Ishikawa (cell line): Measurements from ENCODE around the gene RIOX2.

ENCODE experiments used
- CEBPB ChIP-seq: IDR thresholded peaks from 2 replicates; pipeline ENCODE4 v1.6.1; 2012
- CREB1 ChIP-seq: IDR thresholded peaks from 2 replicates; pipeline ENCODE4 v1.6.1; 2012; ENCODE audit warnings: low read depth
- EGR1 ChIP-seq: IDR thresholded peaks from 2 replicates; pipeline ENCODE4 v1.6.1; 2012
- EP300 ChIP-seq: IDR thresholded peaks from 2 replicates; pipeline ENCODE4 v1.6.1; 2012; ENCODE audit warnings: borderline replicate concordance
- FOXM1 ChIP-seq: IDR thresholded peaks from 2 replicates; pipeline ENCODE4 v1.6.1; 2012; ENCODE audit warnings: low read depth, borderline replicate concordance
- NFIC ChIP-seq: IDR thresholded peaks from 2 replicates; pipeline ENCODE4 v1.6.1; 2012
- RAD21 ChIP-seq: IDR thresholded peaks from 2 replicates; pipeline ENCODE4 v1.6.1; 2012; ENCODE audit warnings: low read depth
- TAF1 ChIP-seq: IDR thresholded peaks from 2 replicates; pipeline ENCODE4 v1.6.1; 2012; ENCODE audit warnings: low read depth, mild to moderate bottlenecking
- TCF12 ChIP-seq: IDR thresholded peaks from 2 replicates; pipeline ENCODE4 v1.6.1; 2012; ENCODE audit warnings: low read depth
- TEAD4 ChIP-seq: IDR thresholded peaks from 2 replicates; pipeline ENCODE4 v1.6.1; 2012
- USF1 ChIP-seq: IDR thresholded peaks from 2 replicates; pipeline ENCODE4 v1.6.1; 2012
- YY1 ChIP-seq: IDR thresholded peaks from 2 replicates; pipeline ENCODE4 v1.6.1; 2012; ENCODE audit warnings: low read depth
- ZBTB7A ChIP-seq: IDR thresholded peaks from 2 replicates; pipeline ENCODE4 v1.6.1; 2012; ENCODE audit warnings: low read depth
- TF ChIP-seq, protein P1 (sequence below): IDR thresholded peaks from 2 replicates; pipeline ENCODE4 v1.6.1; 2012
- TF ChIP-seq, protein P2 (sequence below): IDR thresholded peaks from 2 replicates; pipeline ENCODE4 v1.6.1; 2012; ENCODE audit warnings: low read depth, mild to moderate bottlenecking

Gene RIOX2

GRCh38 chr3:97994328-97994945 is 22.2 kb upstream of the RIOX2 start:
- TF ChIP-seq CREB1 (no peak), TEAD4 (no peak), FOXM1 (no peak), NFIC (no peak), USF1 (no peak), TCF12 (no peak), RAD21 (no peak), TAF1 (no peak)

GRCh38 chr3:97993526-97993925 is 21.3 kb upstream of the RIOX2 start:
- TF ChIP-seq RAD21 (no peak), ZBTB7A (no peak), TCF12 (no peak), CREB1 (no peak), FOXM1 (no peak), CEBPB (no peak)
- TF ChIP-seq, protein P1, sequence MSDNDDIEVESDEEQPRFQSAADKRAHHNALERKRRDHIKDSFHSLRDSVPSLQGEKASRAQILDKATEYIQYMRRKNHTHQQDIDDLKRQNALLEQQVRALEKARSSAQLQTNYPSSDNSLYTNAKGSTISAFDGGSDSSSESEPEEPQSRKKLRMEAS: no peak

GRCh38 chr3:97992547-97993173 is 20.4 kb upstream of the RIOX2 start:
- TF ChIP-seq, protein P2, sequence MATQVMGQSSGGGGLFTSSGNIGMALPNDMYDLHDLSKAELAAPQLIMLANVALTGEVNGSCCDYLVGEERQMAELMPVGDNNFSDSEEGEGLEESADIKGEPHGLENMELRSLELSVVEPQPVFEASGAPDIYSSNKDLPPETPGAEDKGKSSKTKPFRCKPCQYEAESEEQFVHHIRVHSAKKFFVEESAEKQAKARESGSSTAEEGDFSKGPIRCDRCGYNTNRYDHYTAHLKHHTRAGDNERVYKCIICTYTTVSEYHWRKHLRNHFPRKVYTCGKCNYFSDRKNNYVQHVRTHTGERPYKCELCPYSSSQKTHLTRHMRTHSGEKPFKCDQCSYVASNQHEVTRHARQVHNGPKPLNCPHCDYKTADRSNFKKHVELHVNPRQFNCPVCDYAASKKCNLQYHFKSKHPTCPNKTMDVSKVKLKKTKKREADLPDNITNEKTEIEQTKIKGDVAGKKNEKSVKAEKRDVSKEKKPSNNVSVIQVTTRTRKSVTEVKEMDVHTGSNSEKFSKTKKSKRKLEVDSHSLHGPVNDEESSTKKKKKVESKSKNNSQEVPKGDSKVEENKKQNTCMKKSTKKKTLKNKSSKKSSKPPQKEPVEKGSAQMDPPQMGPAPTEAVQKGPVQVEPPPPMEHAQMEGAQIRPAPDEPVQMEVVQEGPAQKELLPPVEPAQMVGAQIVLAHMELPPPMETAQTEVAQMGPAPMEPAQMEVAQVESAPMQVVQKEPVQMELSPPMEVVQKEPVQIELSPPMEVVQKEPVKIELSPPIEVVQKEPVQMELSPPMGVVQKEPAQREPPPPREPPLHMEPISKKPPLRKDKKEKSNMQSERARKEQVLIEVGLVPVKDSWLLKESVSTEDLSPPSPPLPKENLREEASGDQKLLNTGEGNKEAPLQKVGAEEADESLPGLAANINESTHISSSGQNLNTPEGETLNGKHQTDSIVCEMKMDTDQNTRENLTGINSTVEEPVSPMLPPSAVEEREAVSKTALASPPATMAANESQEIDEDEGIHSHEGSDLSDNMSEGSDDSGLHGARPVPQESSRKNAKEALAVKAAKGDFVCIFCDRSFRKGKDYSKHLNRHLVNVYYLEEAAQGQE: no peak
- TF ChIP-seq ZBTB7A (no peak), TAF1 (no peak), EP300 (no peak), RAD21 (no peak), YY1 (no peak), NFIC (no peak), FOXM1 (no peak), CREB1 (no peak), CEBPB (no peak), EGR1 (no peak), TCF12 (no peak), USF1 (no peak), TEAD4 (no peak)
- TF ChIP-seq, protein P1: no peak

DNA sequence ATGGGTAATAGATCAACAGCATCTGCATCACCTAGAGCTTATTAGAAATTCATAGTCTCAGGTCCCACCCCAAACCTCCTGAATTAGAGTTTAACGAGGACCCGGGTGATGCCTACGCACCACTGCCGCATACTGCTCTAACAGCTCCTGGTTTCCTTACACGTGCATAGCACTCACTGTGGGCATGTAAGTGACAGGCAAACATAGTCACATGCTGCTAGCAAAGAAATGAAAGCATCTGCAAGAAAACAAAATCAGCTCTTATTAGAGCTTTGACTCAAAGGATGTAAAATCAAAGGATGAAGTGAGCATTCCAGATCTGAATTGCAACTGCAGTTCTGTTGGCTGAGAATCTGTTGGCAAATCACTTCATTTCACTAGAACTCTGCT is 19.1 kb upstream of the RIOX2 start:
- TF ChIP-seq NFIC (no peak), TCF12 (no peak), CREB1 (no peak), YY1 (no peak), USF1 (no peak), TEAD4 (no peak), ZBTB7A (no peak), CEBPB (no peak), EGR1 (no peak), RAD21 (no peak)
- TF ChIP-seq, protein P1: no peak
- TF ChIP-seq, protein P2: no peak

DNA sequence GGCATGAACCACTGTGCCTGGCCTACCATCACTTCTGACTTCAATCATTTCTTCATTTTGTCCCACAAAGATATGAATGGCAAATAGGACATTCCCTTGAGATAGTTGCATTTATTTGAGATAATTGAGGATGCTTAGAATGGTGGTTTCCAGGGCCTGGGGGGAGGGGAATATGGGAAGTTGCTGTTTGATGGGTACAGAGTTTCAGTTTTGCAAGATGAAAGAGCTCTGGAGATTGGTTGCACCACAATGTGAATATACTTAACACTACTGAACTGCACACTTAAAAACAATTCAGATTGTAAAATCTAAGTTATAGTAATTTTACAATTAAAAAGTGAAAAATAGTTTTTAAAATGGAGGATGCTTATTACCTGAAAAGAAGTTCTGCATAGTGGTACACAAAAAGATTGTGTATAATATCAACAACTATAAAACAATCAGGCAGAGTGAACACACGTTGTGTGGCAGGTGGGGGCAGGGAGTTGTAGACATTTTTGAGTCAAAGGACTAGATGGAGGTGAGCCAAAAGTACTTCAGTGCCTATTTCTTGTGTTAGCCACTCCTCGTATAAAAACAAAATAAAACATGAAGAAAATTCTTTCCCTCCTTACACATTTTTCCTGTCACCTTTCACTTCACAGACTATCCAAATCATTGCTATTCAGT is 18.5 kb upstream of the RIOX2 start:
- TF ChIP-seq EGR1 (no peak), EP300 (no peak), TAF1 (no peak), FOXM1 (no peak), CEBPB (no peak), USF1 (no peak)
- TF ChIP-seq, protein P2: no peak
- TF ChIP-seq, protein P1: no peak
